Fibroblast of mammary gland (primary cell): ENCODE data around the gene GJC1.

Source experiments
- DNase-seq: peaks from one replicate; pipeline ENCODE4 v3.0.0-alpha.2; 2010; ENCODE audit warnings: low read depth
- H3K4me3 ChIP-seq: 2 replicates; pipeline ENCODE4 v1.5.1; 2011; ENCODE audit warnings: low read depth, mild to moderate bottlenecking, low read length, moderate library complexity; ENCODE audit not compliant: control insufficient read depth
- TF ChIP-seq, protein P1 (sequence below): conservative IDR thresholded peaks from 2 replicates; pipeline ENCODE4 v1.5.1; 2011; ENCODE audit warnings: low read depth, low read length, inconsistent platforms; ENCODE audit not compliant: control insufficient read depth, insufficient read depth

GJC1 gene

GRCh38 chr17:44848257-44848795, 18.2 kb upstream of the GJC1 start:
- H3K4me3 ChIP-seq = no peak overlapping the region
- DNase-seq = no peak
- TF ChIP-seq, protein P1, sequence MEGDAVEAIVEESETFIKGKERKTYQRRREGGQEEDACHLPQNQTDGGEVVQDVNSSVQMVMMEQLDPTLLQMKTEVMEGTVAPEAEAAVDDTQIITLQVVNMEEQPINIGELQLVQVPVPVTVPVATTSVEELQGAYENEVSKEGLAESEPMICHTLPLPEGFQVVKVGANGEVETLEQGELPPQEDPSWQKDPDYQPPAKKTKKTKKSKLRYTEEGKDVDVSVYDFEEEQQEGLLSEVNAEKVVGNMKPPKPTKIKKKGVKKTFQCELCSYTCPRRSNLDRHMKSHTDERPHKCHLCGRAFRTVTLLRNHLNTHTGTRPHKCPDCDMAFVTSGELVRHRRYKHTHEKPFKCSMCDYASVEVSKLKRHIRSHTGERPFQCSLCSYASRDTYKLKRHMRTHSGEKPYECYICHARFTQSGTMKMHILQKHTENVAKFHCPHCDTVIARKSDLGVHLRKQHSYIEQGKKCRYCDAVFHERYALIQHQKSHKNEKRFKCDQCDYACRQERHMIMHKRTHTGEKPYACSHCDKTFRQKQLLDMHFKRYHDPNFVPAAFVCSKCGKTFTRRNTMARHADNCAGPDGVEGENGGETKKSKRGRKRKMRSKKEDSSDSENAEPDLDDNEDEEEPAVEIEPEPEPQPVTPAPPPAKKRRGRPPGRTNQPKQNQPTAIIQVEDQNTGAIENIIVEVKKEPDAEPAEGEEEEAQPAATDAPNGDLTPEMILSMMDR = no peak

GRCh38 chr17:44847586-44847985, 17.5 kb upstream of the GJC1 start, which contains the start of gene HIGD1B:
HIGD1B (plus strand) TSS chr17:44847883; CDS start chr17:44848153, 270 bp downstream.
- TF ChIP-seq, protein P1 = no peak
- H3K4me3 ChIP-seq = no peak within 1 kb of the TSS
- no peak for DNase-seq

DNA sequence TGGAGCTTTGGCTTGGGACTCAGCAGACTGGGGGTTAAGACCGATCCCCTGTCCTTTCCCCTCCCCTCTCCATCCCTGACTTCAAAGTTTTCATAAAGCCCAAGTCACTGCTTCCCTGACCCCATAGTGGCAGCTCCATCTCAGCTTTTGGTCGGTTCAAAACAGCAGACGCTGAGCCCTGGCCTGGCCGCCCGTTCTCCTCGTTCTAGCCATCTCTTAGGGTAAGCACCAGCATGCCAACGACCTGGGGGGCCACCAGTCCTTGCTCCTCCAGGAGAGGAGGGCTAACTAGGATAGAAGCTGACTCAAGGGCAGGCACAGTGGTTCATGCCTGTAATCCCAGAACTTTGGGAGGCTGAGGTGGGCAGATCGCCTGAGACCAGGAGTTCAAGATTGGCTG, 16.1 kb upstream of the GJC1 start:
- TF ChIP-seq, protein P1 = no peak
- H3K4me3 ChIP-seq = no peak overlapping the region
- DNase-seq = no peak

DNA sequence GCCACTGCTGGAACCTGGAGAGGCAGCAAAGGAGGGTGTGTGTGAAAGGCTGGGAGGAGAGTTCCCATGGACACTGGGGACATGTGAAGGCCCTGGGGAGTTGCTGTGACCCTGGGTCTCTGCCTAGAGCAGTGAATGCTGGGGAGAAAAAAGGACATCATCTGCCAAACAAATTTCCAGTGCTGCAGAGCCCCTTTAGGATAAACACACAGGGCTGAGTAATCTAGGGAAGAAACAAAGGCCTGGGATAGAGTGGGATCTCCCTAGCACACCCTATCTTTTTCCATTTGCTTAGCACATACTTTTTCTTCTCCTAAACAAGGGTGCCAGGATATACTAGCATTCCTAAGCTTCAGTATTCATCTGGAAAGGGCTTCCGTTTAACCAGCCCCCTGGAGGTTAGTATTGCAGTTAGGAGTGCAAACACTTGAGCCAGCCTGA, 14.3 kb upstream of the GJC1 start:
- TF ChIP-seq, protein P1 = no peak
- DNase-seq = no peak
- no peak overlapping the region for H3K4me3 ChIP-seq

DNA sequence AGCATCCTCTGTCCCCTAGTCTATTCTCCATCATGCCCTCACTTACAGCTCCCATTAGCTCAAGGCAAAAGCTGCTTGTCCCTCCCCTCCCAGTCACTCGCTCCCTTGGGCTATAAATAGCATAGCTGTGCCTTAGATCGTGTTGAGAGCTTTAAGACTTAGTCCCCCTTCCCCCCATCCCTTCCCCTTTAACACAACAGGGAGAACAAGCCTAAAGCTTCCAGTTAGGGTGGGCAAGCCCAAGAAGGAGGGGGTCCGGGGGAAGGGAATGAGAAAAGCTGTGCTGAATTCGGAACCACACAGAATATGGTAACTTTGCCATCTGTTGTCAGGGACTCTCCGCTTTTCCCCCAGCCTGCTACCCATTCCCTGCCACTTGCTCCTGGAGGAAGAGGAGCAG, 12.7 kb upstream of the GJC1 start:
- no peak for DNase-seq
- H3K4me3 ChIP-seq = no peak overlapping the region
- TF ChIP-seq, protein P1 = no peak

DNA sequence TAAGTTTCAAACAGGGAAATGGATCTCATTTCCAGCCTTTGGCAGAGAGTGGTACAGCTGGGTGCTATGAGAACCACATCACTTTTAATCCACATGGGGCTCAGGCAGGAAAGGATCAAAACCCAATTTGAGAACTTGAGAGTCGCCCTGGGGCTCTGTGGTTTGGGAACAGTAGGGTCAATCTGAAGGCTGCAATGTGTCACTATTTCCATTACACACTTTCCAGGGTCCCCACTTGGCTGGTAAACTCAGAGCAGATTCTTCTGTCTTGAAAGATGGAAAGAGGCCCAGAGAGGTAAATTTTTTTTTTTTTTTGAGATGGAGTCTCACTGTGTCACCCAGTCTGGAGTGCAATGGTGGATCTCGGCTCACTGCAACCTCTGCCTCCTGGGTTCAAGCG, 10.8 kb upstream of the GJC1 start:
- TF ChIP-seq, protein P1 = no peak
- H3K4me3 ChIP-seq = no peak overlapping the region
- DNase-seq = no peak

DNA sequence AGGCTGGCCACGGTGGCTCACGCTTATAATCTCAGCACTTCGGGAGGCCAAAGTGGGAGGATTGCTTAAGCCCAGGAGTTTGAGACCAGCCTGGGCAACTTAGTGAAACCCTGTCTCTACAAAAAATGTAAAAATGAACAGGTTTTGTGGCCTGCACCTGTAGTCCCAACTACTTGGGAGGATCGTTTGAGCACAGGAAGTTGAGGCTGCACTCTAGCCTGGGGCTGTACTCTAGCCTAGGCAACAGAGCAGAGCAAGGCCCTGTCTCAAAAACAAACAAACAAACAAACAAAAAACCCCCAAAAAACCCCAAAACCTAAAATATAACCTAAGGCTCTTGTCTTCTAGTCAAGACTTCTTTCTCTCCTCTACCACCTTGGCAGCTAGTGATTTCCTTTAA, 10.2 kb upstream of the GJC1 start:
- TF ChIP-seq, protein P1 = no peak
- no peak overlapping the region for H3K4me3 ChIP-seq
- no peak for DNase-seq
